ENCODE measurements around the gene GALNT5. TPM values are rescaled to one million over a fixed set of nuclear protein-coding genes. Genes with fewer than 3 reads are reported as not detected.

Gene GALNT5
- total RNA-seq, 1 experiment from 2014 or later, result 0.08 TPM

GRCh38 chr2:157345647-157346389, 88.3 kb downstream of the GALNT5 start:
- ChIA-PET CTCF (no interaction called here), POLR2A (no interaction called here)
- H3K27me3 ChIP-seq (ENCODE audit: control insufficient read depth, insufficient read depth, low read length), result no peaks in the 10 kb centered on the region
- no peak for DNase-seq (ENCODE audit: low read depth, low spot score)
- TF ChIP-seq REST (IDR thresholded peaks at IDR 0.05; ENCODE audit: insufficient read depth in 1 of 2, low read depth in 2 of 2, low read length in 1 of 2) (no peak), SIN3A (IDR thresholded peaks at IDR 0.05; ENCODE audit: borderline replicate concordance, insufficient read depth, low read depth, low read length) (no peak), TCF7L2 (IDR thresholded peaks at IDR 0.05; ENCODE audit: low read depth, low read length) (no peak), POLR2AphosphoS5 (IDR thresholded peaks at IDR 0.05; ENCODE audit: low read depth, low read length) (no peak), CTCF (IDR thresholded peaks at IDR 0.05) (no peak)
- no TSS peak for BruUV-seq (replicated peaks)
- intact Hi-C loops (cut with micrococcal nuclease; ENCODE audit: unreplicated experiment), result no loop called here
- H3K4me1 ChIP-seq (ENCODE audit: control insufficient read depth, insufficient read depth, low read length), result no peaks in the 10 kb centered on the region
- in situ Hi-C loops (cut with HindIII; ENCODE audit: low pct_unique_long_range_greater_than_20kb, low sequenced_read_pairs), result no loop called here
- no peaks in the 10 kb centered on the region for H3K36me3 ChIP-seq (ENCODE audit: control insufficient read depth, insufficient read depth, low read length)
- H3K27ac ChIP-seq (ENCODE audit: low read length), result no peak overlapping the region
- H3K9me3 ChIP-seq (ENCODE audit: control insufficient read depth, insufficient read depth, low read depth, low read length), result no peaks in the 10 kb centered on the region
- H3K4me3 ChIP-seq (ENCODE audit: low read depth in 2 of 2, low read length in 2 of 2), result no peak overlapping the region
- no peak for ATAC-seq

- H3K4me3 ChIP-seq (ENCODE audit: low read depth in 2 of 2, low read length in 2 of 2), result no peak overlapping the region
- intact Hi-C loops (cut with micrococcal nuclease; ENCODE audit: unreplicated experiment), result no loop called here
- no peaks in the 10 kb centered on the region for H3K9me3 ChIP-seq (ENCODE audit: control insufficient read depth, insufficient read depth, low read depth, low read length)
- no peak for ATAC-seq
- no peak for DNase-seq (ENCODE audit: low read depth, low spot score)
- no peaks in the 10 kb centered on the region for H3K4me1 ChIP-seq (ENCODE audit: control insufficient read depth, insufficient read depth, low read length)
- H3K27me3 ChIP-seq (ENCODE audit: control insufficient read depth, insufficient read depth, low read length), result no peaks in the 10 kb centered on the region
- ChIA-PET CTCF (no interaction called here), POLR2A (no interaction called here)
- in situ Hi-C loops (cut with HindIII; ENCODE audit: low pct_unique_long_range_greater_than_20kb, low sequenced_read_pairs), result no loop called here
- no TSS peak for BruUV-seq (replicated peaks)
- no peak for TF ChIP-seq TCF7L2 (IDR thresholded peaks at IDR 0.05; ENCODE audit: low read depth, low read length)
- H3K36me3 ChIP-seq (ENCODE audit: control insufficient read depth, insufficient read depth, low read length), result no peaks in the 10 kb centered on the region
- H3K27ac ChIP-seq (ENCODE audit: low read length), result no peak overlapping the region
Observed at GRCh38 chr2:157348291-157348921, 90.9 kb downstream of the GALNT5 start.

GRCh38 chr2:157349949-157350515, 92.5 kb downstream of the GALNT5 start:
- Histone ChIP-seq H3K27ac (ENCODE audit: low read length) (no peak overlapping the region), H3K36me3 (ENCODE audit: control insufficient read depth, insufficient read depth, low read length) (no peaks in the 10 kb centered on the region), H3K4me3 (ENCODE audit: low read depth in 2 of 2, low read length in 2 of 2) (no peak overlapping the region), H3K4me1 (ENCODE audit: control insufficient read depth, insufficient read depth, low read length) (no peaks in the 10 kb centered on the region), H3K9me3 (ENCODE audit: control insufficient read depth, insufficient read depth, low read depth, low read length) (no peaks in the 10 kb centered on the region), H3K27me3 (ENCODE audit: control insufficient read depth, insufficient read depth, low read length) (no peaks in the 10 kb centered on the region)
- in situ Hi-C loops (cut with HindIII; ENCODE audit: low pct_unique_long_range_greater_than_20kb, low sequenced_read_pairs), result no loop called here
- POLR2A ChIA-PET, result no interaction called here
- no peak for ATAC-seq
- no peak for DNase-seq (ENCODE audit: low read depth, low spot score)
- CTCF ChIA-PET, result no interaction called here
- TF ChIP-seq SIN3A (IDR thresholded peaks at IDR 0.05; ENCODE audit: borderline replicate concordance, insufficient read depth, low read depth, low read length), result no peak
- no peak for TF ChIP-seq CTCF (IDR thresholded peaks at IDR 0.05)
- no peak for TF ChIP-seq TCF7L2 (IDR thresholded peaks at IDR 0.05; ENCODE audit: low read depth, low read length)
- TF ChIP-seq POLR2AphosphoS5 (IDR thresholded peaks at IDR 0.05; ENCODE audit: low read depth, low read length), result no peak
- TF ChIP-seq REST (IDR thresholded peaks at IDR 0.05; ENCODE audit: insufficient read depth in 1 of 2, low read depth in 2 of 2, low read length in 1 of 2), result no peak
- intact Hi-C loops (cut with micrococcal nuclease; ENCODE audit: unreplicated experiment), result no loop called here
- BruUV-seq (replicated peaks), result no TSS peak

Measured in Panc1 (cell line).